ENCODE results near the gene PSD4. TPM values are rescaled to one million over a fixed set of nuclear protein-coding genes. Genes with fewer than 3 reads are reported as not detected.

The PSD4 gene
- total RNA-seq (2014; rRNA removed; shearing (Covaris generic)) = 2.5 and 5.9 TPM in 2 replicates

- peak; percentile 69 for DNase-seq (ENCODE audit: low read depth)
Observed at GRCh38 chr2:113173542-113174375, at the start of gene PSD4. TSS of gene PSD4 (plus strand) at chr2:113173971. CDS start at chr2:113182457, 8,486 bp downstream.

- peak; percentile 50 for DNase-seq (ENCODE audit: low read depth)
Observed at GRCh38 chr2:113124181-113124961, 49.4 kb upstream of the PSD4 start.

- DNase-seq (ENCODE audit: low read depth) = peak; percentile 29
Observed at GRCh38 chr2:113124984-113125855, 48.6 kb upstream of the PSD4 start.

GRCh38 chr2:113126845-113127645, 46.7 kb upstream of the PSD4 start, which contains the start of gene IL1RN:
TSS of gene IL1RN (plus strand) at chr2:113127598. CDS start at chr2:113127625, 27 bp downstream.
- no peak for DNase-seq (ENCODE audit: low read depth)

- DNase-seq (ENCODE audit: low read depth) = no peak
Observed at GRCh38 chr2:113127646-113128570, 45.9 kb upstream of the PSD4 start.

GRCh38 chr2:113129519-113130078, 44.2 kb upstream of the PSD4 start:
- DNase-seq (ENCODE audit: low read depth) = no peak

GRCh38 chr2:113131352-113132185, 42.2 kb upstream of the PSD4 start:
- DNase-seq (ENCODE audit: low read depth) = no peak

- DNase-seq (ENCODE audit: low read depth) = no peak
Observed at GRCh38 chr2:113132414-113133021, 41.3 kb upstream of the PSD4 start.

GRCh38 chr2:113133704-113134598, 39.8 kb upstream of the PSD4 start:
- DNase-seq (ENCODE audit: low read depth) = no peak

GRCh38 chr2:113134717-113135116, 39.1 kb upstream of the PSD4 start:
- no peak for DNase-seq (ENCODE audit: low read depth)

- no peak for DNase-seq (ENCODE audit: low read depth)
Observed at GRCh38 chr2:113135317-113135716, 38.5 kb upstream of the PSD4 start.

- DNase-seq (ENCODE audit: low read depth) = peak; percentile 45
Observed at GRCh38 chr2:113136828-113137775, 36.7 kb upstream of the PSD4 start.

GRCh38 chr2:113137827-113138226, 35.9 kb upstream of the PSD4 start:
- no peak for DNase-seq (ENCODE audit: low read depth)

- peak; percentile 70 for DNase-seq (ENCODE audit: low read depth)
Observed at GRCh38 chr2:113138428-113139322, 35.1 kb upstream of the PSD4 start.

- no peak for DNase-seq (ENCODE audit: low read depth)
Observed at GRCh38 chr2:113141451-113141850, 32.3 kb upstream of the PSD4 start.

All from RPMI7951 (cell line).